H7 (cell line): Measurements from ENCODE around the gene SLFN13. TPM values are rescaled to one million over a fixed set of nuclear protein-coding genes. Genes with fewer than 3 reads are reported as not detected.
"Not testable (repeated sequence)": the region's sequence is repeated elsewhere in the genome, so short reads cannot be mapped to it uniquely, and the experiment has no call there.

ENCODE experiments used
- DNase-seq: peaks from one replicate; pipeline ENCODE4 v3.0.0; 2012
- H3K27me3 ChIP-seq: 2 replicates; pipeline ENCODE4 v1.6.0; 2011; ENCODE audit warnings: mild to moderate bottlenecking, low read length; ENCODE audit not compliant: control insufficient read depth, insufficient read depth
- H3K36me3 ChIP-seq: replicated peaks from 2 replicates; pipeline ENCODE4 v1.5.1; 2011; ENCODE audit warnings: low read length; ENCODE audit not compliant: control insufficient read depth, insufficient read depth
- H3K4me3 ChIP-seq: 2 replicates; pipeline ENCODE4 v1.5.1; 2011; ENCODE audit warnings: low read depth, mild to moderate bottlenecking, control low read depth, low read length, moderate library complexity; ENCODE audit not compliant: insufficient read depth
- total RNA-seq: library from RNA; depleted of rRNA; stranded (reverse); fragments of >200 nt; shearing (Covaris generic); gene quantifications from 2 replicates; pipeline ENCODE4 v1.2.3, GENCODE V29; 2014

The SLFN13 gene
- total RNA-seq, 1 experiment from 2014 or later: 19.8 TPM

DNA sequence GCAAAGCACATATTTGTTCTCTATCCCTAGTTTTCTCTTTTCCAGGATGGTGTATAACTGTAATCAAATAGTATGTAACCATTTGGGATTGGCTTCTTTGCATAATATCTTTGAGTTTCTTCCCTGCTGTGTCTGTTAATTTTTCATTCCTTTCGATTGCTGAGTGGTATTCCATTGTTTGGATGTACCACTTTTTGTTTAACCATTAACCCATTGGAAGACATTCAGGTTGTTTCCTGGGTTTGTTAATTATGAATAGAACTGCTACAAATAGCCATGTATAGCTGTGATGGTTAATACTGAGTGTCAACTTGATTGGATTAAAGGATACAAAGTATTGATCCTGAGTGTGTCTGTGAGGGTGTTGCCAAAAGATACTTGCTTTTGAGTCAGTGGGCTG lies 4.6 kb upstream of the SLFN13 start:
- Histone ChIP-seq H3K36me3 (no peaks in the 10 kb centered on the region), H3K4me3 (no peak overlapping the region), H3K27me3 (peaks cover 39% of the 10 kb centered on the region)
- no peak for DNase-seq

DNA sequence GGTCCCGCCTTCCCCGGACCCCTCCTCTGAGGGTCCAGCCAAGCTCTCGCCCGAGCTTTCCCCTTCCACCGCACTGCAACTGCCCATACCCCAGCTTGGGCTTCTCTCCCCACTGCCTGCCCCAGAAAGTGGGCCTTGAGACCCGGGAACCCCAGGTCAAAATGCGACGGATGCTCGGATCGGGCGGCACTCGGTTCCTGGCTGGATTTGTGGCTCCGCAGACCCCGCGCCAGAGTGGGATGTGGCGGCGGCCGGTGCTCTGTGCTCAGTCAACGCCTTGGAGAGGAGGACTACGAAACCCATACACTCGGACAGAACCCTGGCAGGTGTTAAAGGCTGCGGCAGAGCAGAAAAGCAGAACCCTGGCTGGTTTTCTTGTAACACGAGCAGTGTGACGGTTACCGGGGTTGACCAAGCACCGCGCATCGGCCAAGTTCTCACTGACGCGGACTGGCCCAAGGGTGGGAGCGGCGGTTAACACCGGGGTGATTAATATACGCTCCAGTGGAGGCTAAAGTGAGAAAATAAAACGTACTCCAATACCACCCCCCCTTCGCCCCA lies 885 bp upstream of the SLFN13 start:
- no peaks in the 10 kb centered on the region for H3K36me3 ChIP-seq
- peak overlapping the region; percentile 66 for H3K4me3 ChIP-seq
- peak; percentile 61 for DNase-seq
- peaks cover 34% of the 10 kb centered on the region for H3K27me3 ChIP-seq

- DNase-seq: no peak
- H3K27me3 ChIP-seq: peaks cover 32% of the 10 kb centered on the region
- H3K4me3 ChIP-seq: peak overlapping the region; percentile 66
These were observed 297 bp upstream of the SLFN13 start for GRCh38 chr17:35448899-35449227.

GRCh38 chr17:35447499-35447898 lies 1.1 kb downstream of the SLFN13 start:
- H3K4me3 ChIP-seq: peak overlapping the region; percentile 66
- H3K27me3 ChIP-seq: peaks cover 29% of the 10 kb centered on the region
- no peaks in the 10 kb centered on the region for H3K36me3 ChIP-seq
- DNase-seq: peak; percentile 35

More at GRCh38 chr17:35448899-35449227, 297 bp upstream of the SLFN13 start:
- no peaks in the 10 kb centered on the region for H3K36me3 ChIP-seq

DNA sequence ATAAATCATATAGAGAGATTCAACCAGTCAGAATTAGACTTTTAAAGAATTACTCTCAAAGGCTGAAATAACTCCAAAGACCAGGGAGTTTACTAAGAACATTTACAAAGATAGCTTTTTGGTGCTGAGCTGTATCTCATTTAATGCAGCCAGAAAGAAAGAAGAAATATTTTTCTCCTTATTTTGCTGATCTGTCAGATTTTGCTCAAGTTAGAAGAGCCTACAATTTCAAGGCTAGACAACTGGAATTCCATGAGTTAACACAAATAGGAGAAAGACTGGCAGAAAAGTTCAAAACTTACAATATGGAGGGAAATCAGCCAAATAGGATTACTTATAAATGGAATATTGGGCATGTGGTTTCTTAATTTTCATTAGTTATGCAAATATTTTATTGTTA lies 10.1 kb downstream of the SLFN13 start:
- peaks cover 6% of the 10 kb centered on the region; the same call in 1 of the 2 replicates for H3K27me3 ChIP-seq
- no peak for DNase-seq
- H3K4me3 ChIP-seq: no peak overlapping the region
- no peaks in the 10 kb centered on the region for H3K36me3 ChIP-seq

- Histone ChIP-seq H3K4me3 (peak overlapping the region; percentile 60), H3K27me3 (peaks cover 6% of the 10 kb centered on the region), H3K36me3 (no peaks in the 10 kb centered on the region)
- DNase-seq: peak; percentile 52
These were observed 15.3 kb downstream of the SLFN13 start for GRCh38 chr17:35433075-35433894.

GRCh38 chr17:35432176-35433074 lies 16.1 kb downstream of the SLFN13 start, which contains the start of gene SLFN12:
Gene SLFN12 (minus strand): TSS chr17:35432500. CDS start chr17:35423028, 9,472 bp downstream.
- DNase-seq: peak; percentile 32
- no peaks in the 10 kb centered on the region for H3K36me3 ChIP-seq
- H3K27me3 ChIP-seq: peaks cover 6% of the 10 kb centered on the region
- H3K4me3 ChIP-seq: peak within 1 kb of the TSS; percentile 60

- Histone ChIP-seq H3K4me3 (no peak overlapping the region), H3K36me3 (no peaks in the 10 kb centered on the region), H3K27me3 (peaks cover 3% of the 10 kb centered on the region)
- no peak for DNase-seq
These were observed 18.9 kb downstream of the SLFN13 start for GRCh38 chr17:35429702-35430101.

- Histone ChIP-seq H3K4me3 (no peak overlapping the region), H3K36me3 (no peaks in the 10 kb centered on the region), H3K27me3 (no peaks in the 10 kb centered on the region; the same call in 1 of the 2 replicates)
- DNase-seq: no peak
These were observed 20.3 kb downstream of the SLFN13 start for GRCh38 chr17:35428229-35428628.

GRCh38 chr17:35423761-35424160 lies 24.8 kb downstream of the SLFN13 start:
- Histone ChIP-seq H3K36me3 (no peaks in the 10 kb centered on the region), H3K4me3 (no peak overlapping the region), H3K27me3 (no peaks in the 10 kb centered on the region)
- DNase-seq: no peak

DNA sequence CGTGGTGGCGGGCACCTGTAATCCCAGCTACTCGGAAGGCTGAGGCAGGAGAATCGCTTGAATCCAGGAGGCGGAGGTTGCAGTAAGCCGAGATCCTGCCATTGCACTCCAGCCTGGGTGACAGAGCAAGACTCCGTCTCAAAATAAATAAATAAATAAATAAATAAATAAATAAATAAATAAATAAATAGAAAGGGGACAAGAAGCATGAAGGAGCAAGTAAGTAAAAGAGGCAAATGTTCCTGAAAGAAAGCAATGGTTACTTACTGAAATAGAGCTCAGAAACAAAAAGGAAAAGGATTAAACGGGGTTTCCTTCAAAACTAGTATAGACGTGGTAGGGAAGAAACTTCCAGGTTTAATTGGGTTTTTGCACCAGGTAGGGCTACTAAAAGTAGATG lies 27.5 kb downstream of the SLFN13 start:
- H3K27me3 ChIP-seq, DNase-seq, H3K36me3 ChIP-seq, H3K4me3 ChIP-seq: not testable (repeated sequence)

GRCh38 chr17:35416659-35417058 lies 31.9 kb downstream of the SLFN13 start:
- no peak for DNase-seq
- H3K27me3 ChIP-seq: no peaks in the 10 kb centered on the region
- H3K36me3 ChIP-seq: no peaks in the 10 kb centered on the region
- no peak overlapping the region for H3K4me3 ChIP-seq

DNA sequence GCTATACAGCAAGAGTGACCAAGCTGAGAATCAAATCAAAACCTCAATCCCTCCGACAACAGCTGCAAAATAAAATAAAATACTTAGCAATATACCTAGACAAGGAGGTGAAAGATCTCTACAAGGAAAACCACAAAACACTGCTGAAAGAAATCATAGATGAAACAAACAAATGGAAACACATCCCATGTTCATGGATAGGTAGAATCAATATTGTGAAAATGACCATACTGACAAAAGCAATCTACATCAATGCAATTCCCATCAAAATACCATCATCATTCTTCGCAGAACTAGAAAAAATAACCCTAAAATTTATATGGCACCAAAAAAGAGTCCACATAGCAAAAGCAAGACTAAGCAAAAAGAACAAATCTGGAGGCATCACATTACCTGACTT lies 33.9 kb downstream of the SLFN13 start:
- H3K27me3 ChIP-seq, DNase-seq, H3K36me3 ChIP-seq, H3K4me3 ChIP-seq: not testable (repeated sequence)

DNA sequence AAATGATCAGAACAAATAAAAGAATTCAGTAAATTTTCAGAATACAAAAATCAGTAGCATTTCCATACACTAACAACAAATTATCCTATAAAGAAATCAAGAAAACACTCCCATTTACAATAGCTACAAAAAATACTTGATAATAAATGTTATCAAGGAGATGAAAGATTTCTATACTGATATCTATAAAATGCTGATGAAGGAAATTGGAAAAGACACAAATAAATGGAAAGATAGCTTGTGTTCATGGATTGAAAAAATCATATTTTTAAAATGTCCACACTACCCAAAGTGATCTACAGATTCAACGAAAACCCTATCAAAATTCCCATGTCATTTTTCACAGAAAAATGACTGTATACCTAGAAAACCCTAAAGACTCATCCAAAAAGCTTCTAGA lies 34.3 kb downstream of the SLFN13 start:
- DNase-seq: no peak
- Histone ChIP-seq H3K4me3 (no peak overlapping the region), H3K27me3 (no peaks in the 10 kb centered on the region), H3K36me3 (peaks cover 4% of the 10 kb centered on the region)
